ENCODE data around the gene MAP3K14.

The MAP3K14 gene

GRCh38 chr17:45312477-45313420, 4.1 kb downstream of the MAP3K14 start:
- TF ChIP-seq REST (IDR thresholded peaks at IDR 0.05; ENCODE audit: insufficient read depth in 1 of 2, low read depth in 2 of 2, low read length in 2 of 2) = no peak
- TF ChIP-seq SIN3A (IDR thresholded peaks at IDR 0.05; ENCODE audit: borderline replicate concordance, insufficient read depth, low read length) = no peak
- no peak for TF ChIP-seq FOXP2 (optimal IDR thresholded peaks at IDR 0.05; ENCODE audit: borderline replicate concordance, extremely low read depth, extremely low read length, insufficient read depth)
- TF ChIP-seq POLR2AphosphoS5 (IDR thresholded peaks at IDR 0.05; ENCODE audit: low read depth, low read length) = no peak
- TF ChIP-seq TAF1 (IDR thresholded peaks at IDR 0.05; ENCODE audit: borderline replicate concordance, insufficient read depth, low read length) = no peak

GRCh38 chr17:45311760-45312476, 4.9 kb downstream of the MAP3K14 start:
- TF ChIP-seq FOXP2 (optimal IDR thresholded peaks at IDR 0.05; ENCODE audit: borderline replicate concordance, extremely low read depth, extremely low read length, insufficient read depth) (no peak), REST (IDR thresholded peaks at IDR 0.05; ENCODE audit: insufficient read depth in 1 of 2, low read depth in 2 of 2, low read length in 2 of 2) (no peak), TAF1 (IDR thresholded peaks at IDR 0.05; ENCODE audit: borderline replicate concordance, insufficient read depth, low read length) (no peak), SIN3A (IDR thresholded peaks at IDR 0.05; ENCODE audit: borderline replicate concordance, insufficient read depth, low read length) (no peak), POLR2AphosphoS5 (IDR thresholded peaks at IDR 0.05; ENCODE audit: low read depth, low read length) (no peak)

GRCh38 chr17:45311401-45311759, 5.4 kb downstream of the MAP3K14 start:
- no peak for TF ChIP-seq FOXP2 (optimal IDR thresholded peaks at IDR 0.05; ENCODE audit: borderline replicate concordance, extremely low read depth, extremely low read length, insufficient read depth)
- TF ChIP-seq REST (IDR thresholded peaks at IDR 0.05; ENCODE audit: insufficient read depth in 1 of 2, low read depth in 2 of 2, low read length in 2 of 2) = no peak
- TF ChIP-seq POLR2AphosphoS5 (IDR thresholded peaks at IDR 0.05; ENCODE audit: low read depth, low read length) = no peak
- TF ChIP-seq TAF1 (IDR thresholded peaks at IDR 0.05; ENCODE audit: borderline replicate concordance, insufficient read depth, low read length) = no peak
- TF ChIP-seq SIN3A (IDR thresholded peaks at IDR 0.05; ENCODE audit: borderline replicate concordance, insufficient read depth, low read length) = no peak

GRCh38 chr17:45310380-45311324, 6.2 kb downstream of the MAP3K14 start:
- TF ChIP-seq FOXP2 (optimal IDR thresholded peaks at IDR 0.05; ENCODE audit: borderline replicate concordance, extremely low read depth, extremely low read length, insufficient read depth) (no peak), SIN3A (IDR thresholded peaks at IDR 0.05; ENCODE audit: borderline replicate concordance, insufficient read depth, low read length) (no peak), REST (IDR thresholded peaks at IDR 0.05; ENCODE audit: insufficient read depth in 1 of 2, low read depth in 2 of 2, low read length in 2 of 2) (no peak), POLR2AphosphoS5 (IDR thresholded peaks at IDR 0.05; ENCODE audit: low read depth, low read length) (no peak), TAF1 (IDR thresholded peaks at IDR 0.05; ENCODE audit: borderline replicate concordance, insufficient read depth, low read length) (no peak)

Data from PFSK-1 (cell line).